GM19043 (cell line): ENCODE data around the gene TRABD.
"Not testable (repeated sequence)": the region's sequence is repeated elsewhere in the genome, so short reads cannot be mapped to it uniquely, and the experiment has no call there.

Source experiments
- ATAC-seq: cut with Tn5 transposase; IDR thresholded peaks from one replicate; pipeline ENCODE4 v1.9.1; 2021; ENCODE audit warnings: low read depth; ENCODE audit not compliant: unreplicated experiment

TRABD gene

DNA sequence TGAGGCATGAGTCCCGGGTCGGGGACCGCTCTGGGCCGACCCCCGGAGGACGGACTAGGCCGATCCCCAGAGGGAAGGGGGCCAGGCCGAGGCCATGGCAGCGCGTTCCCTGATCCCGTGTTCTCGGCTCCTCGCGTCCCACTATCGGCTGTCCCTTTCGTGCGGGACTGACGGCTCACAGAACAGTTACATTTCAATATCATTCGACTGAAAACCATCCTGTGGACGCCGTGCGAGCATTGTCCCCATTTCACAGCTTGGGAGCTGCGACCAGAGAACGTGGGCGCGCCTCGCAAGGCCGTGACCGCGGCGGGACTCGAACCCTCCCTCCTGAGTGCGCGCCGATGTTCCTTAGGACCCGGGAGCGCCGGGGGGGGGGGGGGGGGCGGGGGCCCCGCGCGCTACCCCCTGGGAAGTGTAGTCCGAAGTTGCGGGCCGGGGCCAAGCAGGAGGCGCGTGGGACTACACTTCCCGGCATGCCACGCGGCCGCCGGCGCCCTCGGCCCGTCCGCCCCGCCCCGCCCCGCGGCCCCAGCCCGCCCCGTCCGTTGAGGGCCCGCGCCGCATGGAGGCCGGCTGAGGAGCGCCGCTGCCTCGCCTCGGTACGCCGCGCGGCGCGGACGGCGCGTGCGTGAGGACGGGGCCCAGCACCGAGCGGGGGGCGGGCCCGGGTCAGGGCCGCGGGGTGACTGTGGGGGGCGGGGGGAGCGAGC lies at the start of gene TRABD:
TSS of gene TRABD (plus strand) at position 539 of the 713 bp plus-strand sequence. CDS start 7,148 bp downstream, outside the sequence.
- ATAC-seq = no peak

DNA sequence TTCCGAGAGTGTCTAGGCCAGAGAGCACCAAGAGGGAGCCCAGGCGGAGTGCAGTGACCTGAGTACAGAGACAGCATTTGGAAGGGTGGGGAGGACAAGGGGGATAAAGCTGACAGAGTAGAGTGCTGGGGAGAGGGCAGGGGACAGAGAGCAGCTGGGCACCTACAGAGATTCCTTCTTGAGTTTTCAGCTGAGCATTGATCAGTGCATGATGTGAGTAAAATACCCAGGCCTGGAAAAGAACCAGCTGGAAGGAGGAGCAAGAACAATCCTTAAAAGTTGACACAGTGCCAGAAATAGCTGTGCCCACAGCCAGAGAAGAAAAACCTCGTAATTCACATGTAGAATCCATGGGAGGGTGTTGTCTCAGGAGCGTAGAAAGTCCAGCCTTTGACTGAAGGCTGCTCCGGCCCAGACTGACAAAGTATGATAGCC lies 49.1 kb upstream of the TRABD start:
- ATAC-seq = no peak

GRCh38 chr22:50137277-50137676 lies 48.4 kb upstream of the TRABD start:
- ATAC-seq = not testable (repeated sequence)

DNA sequence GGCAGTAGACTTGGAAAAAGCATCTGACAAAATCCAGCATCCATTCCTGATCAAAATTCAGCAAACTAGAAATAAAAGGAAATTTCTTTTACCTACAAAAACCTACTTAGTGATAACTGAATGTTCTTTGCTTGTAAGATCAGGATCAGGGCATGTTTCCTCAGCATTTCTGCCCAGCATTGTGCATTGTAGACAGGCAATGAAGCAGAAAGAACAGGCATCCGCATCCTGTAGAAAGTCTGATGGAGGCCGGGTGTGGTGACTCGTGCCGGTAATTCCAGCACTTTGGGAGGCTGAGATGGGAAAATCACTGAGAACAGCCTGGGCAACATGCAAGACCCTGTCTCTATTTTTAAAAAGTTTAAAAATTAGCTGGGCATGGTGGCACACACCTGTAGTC lies 47.7 kb upstream of the TRABD start:
- ATAC-seq = no peak

GRCh38 chr22:50138988-50139387 lies 46.7 kb upstream of the TRABD start:
- ATAC-seq = no peak

DNA sequence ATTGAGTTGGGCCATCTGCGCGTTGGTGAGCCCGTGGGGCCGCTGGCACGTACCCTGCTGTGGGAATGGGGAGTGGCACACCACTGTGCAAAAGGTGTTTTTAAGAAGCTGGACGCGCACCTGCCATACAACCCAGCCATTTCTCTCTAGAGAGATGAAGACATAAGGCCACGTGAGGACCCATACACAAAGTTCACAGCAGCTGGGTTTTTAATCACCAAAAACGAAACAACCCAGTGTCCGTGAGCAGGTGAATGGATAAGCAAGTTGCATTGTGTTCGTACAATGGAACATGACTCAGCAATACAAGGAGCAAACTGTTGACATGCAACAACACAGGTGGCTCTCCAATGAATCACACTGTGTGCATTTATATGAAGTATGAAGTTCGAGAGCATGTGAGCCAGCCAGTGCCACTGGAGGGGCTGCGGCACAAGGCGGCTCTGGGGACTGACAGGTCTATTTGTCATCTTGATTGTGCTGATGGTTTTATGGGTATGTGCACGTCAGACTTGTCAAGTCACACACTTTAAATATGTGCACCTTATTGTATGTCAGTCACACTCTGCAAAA lies 45.8 kb upstream of the TRABD start:
- ATAC-seq = no peak

GRCh38 chr22:50140615-50141014 lies 45.1 kb upstream of the TRABD start:
- ATAC-seq = no peak

DNA sequence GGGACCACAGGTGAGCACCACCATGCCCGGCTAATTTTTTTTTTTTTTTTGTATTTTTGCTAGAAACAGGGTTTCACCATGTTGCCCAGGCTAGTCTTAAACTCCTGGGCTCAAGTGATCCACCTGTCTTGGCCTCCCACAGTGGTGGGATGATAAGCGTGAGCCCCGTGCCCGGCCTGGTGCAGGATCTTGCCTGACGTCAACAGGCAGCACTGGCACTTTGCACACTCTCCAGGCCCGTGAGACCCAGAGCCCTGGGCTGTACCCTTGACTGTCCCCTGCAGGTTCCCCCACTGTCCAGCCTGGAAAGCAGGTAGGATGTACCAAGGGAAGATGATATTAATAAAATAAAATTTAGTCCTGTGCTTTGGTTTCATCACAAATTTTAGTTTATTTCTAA lies 44.3 kb upstream of the TRABD start:
- no peak for ATAC-seq

- ATAC-seq = no peak
These were observed 43.8 kb upstream of the TRABD start for GRCh38 chr22:50141891-50142363.

DNA sequence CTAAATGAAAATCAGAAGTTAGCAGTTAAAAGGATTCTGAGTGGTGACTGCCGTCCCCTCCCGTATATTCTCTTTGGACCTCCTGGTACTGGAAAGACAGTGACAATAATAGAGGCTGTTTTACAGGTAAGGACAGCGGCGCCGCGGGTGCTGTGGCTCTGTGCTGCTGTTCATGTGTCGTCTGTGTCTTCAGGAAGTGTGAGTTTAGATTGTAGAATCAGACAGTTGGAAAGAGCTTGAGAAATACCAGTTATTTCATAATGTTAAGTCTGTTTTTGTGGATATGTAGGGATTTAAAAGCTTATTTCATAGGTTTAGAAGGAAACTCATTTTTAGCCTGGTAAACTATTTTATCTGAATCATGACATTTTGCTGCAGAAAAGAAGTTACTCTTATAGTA lies 42.6 kb upstream of the TRABD start:
- no peak for ATAC-seq

DNA sequence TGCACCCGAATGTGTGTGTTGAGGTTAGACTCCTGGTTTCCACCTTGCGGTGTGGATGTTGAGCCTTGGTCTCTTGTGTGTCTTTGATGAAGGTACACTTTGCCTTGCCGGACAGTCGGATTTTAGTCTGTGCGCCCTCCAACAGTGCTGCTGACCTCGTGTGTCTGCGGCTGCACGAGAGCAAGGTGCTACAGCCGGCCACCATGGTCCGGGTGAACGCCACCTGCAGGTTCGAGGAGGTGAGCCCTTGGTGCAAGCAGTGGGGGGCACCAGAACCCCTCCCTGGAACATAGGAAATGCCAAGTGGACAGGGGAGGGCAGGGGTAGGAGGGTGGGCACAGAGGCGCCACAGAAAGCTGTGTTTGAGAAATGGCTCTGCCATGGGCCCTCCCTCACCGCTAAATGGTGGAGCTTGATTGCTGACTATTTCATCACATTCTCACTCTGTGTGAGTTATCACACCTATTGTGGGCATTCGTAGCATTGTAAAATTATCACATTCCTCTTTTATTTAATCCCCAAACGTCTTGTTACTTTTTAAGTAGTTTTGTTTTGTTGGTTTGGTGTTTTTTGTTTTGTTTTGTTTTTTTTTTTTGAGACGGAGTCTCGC lies 41.6 kb upstream of the TRABD start:
- ATAC-seq = no peak

GRCh38 chr22:50145721-50146438 lies 39.8 kb upstream of the TRABD start:
- ATAC-seq = no peak

- no peak for ATAC-seq
These were observed 39.1 kb upstream of the TRABD start for GRCh38 chr22:50146439-50147238.

DNA sequence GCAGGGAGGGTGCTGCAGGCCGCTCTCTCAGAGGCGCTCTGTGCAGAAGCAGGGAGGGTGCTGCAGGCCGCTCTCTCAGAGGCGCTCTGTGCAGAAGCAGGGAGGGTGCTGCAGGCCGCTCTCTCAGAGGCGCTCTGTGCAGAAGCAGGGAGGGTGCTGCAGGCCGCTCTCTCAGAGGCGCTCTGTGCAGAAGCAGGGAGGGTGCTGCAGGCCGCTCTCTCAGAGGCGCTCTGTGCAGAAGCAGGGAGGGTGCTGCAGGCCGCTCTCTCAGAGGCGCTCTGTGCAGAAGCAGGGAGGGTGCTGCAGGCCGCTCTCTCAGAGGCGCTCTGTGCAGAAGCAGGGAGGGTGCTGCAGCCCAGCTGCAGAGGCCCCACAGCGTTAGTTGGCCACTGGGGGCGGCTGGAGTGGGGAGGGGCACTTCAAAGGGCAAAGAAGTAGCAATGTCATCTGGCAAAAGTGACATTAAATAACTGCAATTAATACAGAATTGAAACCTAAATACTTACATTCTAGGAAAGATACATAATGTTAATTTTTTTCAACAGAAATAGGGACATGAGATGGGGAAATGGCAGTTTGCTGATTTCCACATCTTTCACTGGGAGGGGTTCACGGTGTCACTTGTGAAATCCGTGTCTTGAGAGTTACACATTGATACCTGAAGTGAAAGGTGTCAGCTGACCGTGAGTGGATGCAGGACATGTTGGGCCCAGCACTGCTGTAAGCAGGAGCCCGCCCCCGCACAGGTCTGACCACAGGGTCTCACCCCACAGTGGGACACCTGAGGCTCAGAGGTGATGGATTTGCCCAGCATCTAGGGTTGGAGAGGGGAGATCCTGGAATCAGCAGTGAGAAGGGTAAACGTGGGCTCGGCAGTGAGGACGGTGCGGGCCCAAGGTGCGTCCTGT lies 38.2 kb upstream of the TRABD start:
- ATAC-seq = not testable (repeated sequence)

- ATAC-seq = no peak
These were observed 37.6 kb upstream of the TRABD start for GRCh38 chr22:50148166-50148500.

- no peak for ATAC-seq
These were observed 36.6 kb upstream of the TRABD start for GRCh38 chr22:50148991-50149721.

- ATAC-seq = no peak
These were observed 35.3 kb upstream of the TRABD start for GRCh38 chr22:50150161-50151129.
